Measurements from ENCODE around the gene MYG1.

MYG1 gene, protein sequence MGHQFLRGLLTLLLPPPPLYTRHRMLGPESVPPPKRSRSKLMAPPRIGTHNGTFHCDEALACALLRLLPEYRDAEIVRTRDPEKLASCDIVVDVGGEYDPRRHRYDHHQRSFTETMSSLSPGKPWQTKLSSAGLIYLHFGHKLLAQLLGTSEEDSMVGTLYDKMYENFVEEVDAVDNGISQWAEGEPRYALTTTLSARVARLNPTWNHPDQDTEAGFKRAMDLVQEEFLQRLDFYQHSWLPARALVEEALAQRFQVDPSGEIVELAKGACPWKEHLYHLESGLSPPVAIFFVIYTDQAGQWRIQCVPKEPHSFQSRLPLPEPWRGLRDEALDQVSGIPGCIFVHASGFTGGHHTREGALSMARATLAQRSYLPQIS

GRCh38 chr12:53299454-53300180, at the start of gene MYG1:
TSS of gene MYG1 (plus strand) at chr12:53299695. CDS start at chr12:53299738, 43 bp downstream.
- DNase-seq, result peak; percentile 93

- peak; percentile 89 for DNase-seq
Measured at GRCh38 chr12:53251477-53252348, 47.8 kb upstream of the MYG1 start.

DNA sequence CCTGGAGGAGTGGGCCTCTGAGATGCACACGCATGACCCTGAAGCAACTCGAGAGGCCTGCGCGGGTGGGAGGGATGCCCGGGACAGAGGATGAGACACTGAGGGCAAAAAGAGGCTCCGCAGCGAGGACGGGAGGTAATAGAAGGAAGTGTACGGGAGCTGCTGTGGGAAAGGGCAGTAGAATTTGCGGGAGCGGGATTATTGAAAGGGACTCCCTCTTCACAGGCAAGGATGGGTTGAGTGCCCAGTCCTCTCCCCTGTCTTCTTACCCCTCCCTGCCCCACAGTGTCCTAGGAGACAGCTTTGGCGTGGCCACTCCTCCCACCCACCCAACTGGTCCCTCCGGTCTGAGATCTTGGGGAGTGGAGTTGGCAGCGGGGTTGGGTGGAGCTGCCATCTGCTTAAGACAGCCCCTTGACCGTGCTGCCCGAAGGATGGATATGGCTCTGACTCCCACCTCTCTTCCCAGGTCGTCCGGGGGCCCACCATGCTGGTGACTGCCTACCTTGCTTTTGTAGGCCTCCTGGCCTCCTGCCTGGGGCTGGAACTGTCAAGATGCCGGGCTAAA, 47.1 kb upstream of the MYG1 start:
- DNase-seq, result peak; percentile 48

GRCh38 chr12:53253298-53253697, 46.2 kb upstream of the MYG1 start:
- DNase-seq, result no peak

GRCh38 chr12:53254816-53255545, 44.5 kb upstream of the MYG1 start:
- DNase-seq, result no peak

DNA sequence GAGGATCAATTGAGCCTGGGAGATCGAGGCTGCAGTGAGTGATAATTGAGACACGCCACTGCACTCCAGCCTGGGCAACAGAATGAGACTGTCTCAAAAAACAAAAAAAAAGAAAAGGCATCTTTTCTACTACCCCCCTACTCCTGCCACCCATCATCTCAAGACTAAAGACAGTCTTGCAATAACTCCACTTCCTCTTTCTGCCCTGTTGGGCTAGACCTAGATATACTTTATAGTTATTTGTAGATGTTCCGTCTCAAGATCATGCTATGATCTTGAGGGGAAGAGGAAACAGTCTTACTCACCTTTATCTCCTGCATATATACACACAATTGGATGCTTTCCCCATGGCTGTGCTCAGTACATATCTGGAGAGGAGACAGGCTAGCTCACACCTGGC, 43.5 kb upstream of the MYG1 start:
- peak; percentile 73 for DNase-seq

DNA sequence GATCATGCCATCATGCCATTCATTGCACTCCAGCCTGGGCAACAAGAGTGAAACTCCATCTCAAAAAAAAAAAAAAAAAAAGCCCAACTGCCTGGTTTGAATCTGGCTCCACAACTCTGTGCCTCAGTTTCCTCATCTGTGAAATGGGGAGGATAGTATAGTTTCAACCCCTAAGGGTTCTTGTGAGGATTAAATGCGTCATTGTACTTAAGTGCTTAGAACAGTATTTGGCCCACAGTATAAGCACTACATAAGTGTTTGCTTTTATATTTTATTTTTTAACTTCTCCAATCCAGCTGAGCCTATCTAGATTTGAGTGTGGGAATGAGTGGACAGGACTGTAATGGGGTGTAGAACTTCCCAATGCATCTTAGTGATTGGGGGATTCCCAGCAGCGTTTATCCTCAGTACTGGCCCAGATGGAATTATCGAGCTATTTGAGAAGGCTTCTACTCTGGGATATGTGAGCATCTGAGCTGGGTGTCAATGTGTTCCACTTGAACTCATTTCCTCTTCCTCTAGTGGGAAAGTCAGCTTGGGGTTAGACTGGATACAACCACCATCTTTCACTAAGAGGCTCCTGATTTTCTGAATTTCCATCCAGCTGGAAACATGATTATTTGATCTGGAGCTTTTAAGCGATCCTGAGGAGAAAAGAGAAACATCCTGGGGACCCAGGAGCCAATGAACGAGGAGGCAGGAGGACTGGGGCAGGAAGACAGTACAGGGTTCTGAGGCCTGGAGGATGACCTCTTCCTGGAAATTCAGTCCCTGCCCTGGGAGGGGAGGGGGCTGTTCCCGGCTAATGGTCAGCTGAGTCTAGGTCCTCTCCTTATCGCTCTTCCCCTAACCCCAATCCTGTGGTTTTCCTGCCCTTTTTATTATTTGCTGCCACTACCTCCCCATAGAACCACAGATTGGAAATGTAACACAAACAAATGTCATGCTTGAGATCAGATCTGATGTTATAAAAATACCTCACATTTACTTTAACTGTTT, 40.7 kb upstream of the MYG1 start:
- DNase-seq, result peak; percentile 57

GRCh38 chr12:53259891-53260290, 39.6 kb upstream of the MYG1 start:
- DNase-seq, result peak; percentile 11

DNA sequence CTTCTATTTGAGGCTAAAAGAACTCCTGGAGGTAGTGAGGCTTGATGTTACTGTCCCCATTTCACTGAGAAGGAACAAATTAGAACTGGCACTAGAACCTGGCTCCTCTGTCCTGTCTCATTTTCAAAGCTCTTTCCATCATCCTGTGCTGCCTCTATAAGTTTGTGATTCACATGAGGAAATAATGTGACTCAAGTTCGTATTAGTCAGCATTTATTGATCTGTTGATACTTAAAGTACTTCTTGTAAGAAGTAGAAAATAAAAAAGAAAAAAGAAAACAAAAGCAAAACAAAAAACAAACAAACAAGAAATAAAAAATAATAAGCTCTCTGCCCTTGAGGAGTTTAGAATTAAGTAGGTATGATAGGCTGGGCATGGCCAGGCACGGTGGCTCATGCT, 33.7 kb upstream of the MYG1 start:
- no peak for DNase-seq

DNA sequence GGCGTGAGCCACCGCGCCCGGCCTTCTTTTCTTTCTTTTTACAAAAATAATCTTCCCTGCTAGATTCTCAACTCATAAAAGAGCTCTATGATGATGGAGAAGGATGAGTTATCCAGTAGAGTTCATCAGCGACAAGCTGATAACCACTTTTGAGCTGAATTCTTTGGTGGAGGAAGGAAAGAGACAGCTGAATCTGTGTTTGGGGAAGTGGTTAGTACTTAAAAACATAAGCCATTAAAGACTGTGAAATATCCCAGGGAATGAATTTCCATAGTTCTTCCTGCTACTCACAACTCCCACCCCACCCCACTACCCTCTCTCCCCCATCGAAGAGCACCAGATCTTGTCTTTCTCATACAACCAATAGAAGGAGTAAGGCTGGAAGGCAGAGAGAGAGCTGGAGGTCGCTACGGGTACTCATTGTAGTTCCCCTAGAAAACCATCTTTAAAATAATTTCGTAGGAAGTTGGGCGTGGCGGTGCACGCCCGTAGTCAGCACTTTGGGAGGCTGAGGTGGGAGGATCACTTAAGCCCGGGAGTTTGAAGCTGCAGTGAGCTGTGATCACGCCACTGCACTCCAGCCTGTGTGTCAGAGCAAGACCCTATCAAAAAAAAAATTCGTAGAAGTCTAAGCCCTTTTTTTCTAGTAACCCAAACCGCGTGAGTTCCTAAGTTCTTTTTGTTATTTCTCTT, 32.0 kb upstream of the MYG1 start:
- peak; percentile 68 for DNase-seq

GRCh38 chr12:53267999-53268629, 31.4 kb upstream of the MYG1 start, which contains the start of gene ESPL1:
TSS of gene ESPL1 (plus strand) at chr12:53268299. CDS start at chr12:53268767, 468 bp downstream.
- peak; percentile 88 for DNase-seq

DNA sequence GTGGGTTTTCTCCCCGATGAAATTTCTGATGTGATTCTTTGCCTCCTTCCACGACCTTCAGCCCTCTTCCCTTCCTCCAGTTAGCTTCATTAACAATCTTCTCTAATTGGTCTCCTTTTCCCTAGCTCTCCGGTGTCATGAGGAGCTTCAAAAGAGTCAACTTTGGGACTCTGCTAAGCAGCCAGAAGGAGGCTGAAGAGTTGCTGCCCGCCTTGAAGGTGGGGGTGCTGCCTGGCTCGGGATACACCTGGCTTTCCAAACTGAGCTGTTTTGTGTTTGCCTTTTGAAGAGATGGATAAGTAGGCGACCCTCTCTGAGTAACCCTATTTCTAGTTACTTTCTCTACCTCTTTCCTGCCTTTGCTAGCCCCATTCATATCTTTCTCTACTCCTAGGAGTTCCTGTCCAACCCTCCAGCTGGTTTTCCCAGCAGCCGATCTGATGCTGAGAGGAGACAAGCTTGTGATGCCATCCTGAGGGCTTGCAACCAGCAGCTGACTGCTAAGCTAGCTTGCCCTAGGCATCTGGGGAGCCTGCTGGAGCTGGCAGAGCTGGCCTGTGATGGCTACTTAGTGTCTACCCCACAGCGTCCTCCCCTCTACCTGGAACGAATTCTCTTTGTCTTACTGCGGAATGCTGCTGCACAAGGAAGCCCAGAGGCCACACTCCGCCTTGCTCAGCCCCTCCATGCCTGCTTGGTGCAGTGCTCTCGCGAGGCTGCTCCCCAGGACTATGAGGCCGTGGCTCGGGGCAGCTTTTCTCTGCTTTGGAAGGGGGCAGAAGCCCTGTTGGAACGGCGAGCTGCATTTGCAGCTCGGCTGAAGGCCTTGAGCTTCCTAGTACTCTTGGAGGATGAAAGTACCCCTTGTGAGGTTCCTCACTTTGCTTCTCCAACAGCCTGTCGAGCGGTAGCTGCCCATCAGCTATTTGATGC, 30.6 kb upstream of the MYG1 start:
- no peak for DNase-seq

- no peak for DNase-seq
Measured at GRCh38 chr12:53274445-53274844, 25.1 kb upstream of the MYG1 start.

DNA sequence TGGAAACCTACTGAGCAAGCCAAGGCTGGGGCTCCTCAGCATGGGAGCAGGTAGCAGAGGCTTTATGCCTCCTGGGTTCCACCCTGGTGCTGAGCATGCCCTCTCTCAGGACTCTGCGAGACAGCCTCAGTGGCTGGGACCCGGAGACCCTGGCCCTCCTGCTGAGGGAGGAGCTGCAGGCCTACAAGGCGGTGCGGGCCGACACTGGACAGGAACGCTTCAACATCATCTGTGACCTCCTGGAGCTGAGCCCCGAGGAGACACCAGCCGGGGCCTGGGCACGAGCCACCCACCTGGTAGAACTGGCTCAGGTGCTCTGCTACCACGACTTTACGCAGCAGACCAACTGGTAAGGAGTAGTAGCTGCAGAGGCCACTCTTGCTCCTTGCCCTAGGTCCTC, 23.0 kb upstream of the MYG1 start:
- DNase-seq, result no peak

DNA sequence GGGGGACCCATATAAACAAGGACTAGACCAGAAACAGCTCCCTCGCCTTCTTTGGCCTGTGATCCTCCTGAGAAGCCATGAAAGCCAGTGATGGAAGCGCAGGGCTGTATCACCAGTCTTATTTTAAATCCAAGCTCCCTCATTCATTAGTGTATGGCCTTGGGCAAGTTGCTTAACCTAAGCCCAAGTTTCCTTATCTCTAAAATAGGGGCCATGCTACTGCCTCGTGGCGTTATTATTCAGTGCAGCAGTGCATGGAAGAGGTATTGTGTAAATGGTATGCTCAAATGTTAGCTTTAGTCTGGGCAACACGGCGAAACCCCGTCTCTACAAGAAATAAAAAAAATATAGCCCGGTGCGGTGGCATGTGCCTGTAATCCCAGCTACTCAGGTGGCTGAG, 21.5 kb upstream of the MYG1 start:
- DNase-seq, result no peak

DNA sequence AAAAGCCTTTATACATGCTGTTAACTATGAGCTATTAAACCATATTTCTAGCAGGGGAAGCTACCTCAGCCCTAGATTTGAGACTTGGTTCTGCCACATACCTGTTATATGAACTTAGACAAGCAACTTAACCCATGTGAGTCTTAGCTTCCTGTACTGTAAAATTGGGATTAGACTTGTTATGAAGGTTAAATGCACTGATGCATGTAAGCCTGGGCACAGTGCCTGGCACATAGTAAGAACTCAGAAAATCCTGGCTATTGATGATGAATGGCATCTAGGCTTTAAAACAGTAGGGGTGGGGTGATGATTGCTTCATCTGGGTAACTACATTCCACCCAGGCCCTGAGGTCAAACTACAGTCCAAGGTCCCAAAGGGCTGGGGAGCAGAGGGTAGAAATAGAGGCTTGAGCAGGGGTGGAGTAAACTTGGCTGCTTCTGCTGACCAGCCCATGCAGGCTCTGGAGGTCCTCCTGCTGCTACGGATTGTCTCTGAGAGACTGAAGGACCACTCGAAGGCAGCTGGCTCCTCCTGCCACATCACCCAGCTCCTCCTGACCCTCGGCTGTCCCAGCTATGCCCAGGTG, 20.1 kb upstream of the MYG1 start:
- DNase-seq, result no peak

GRCh38 chr12:53279888-53280498, 19.5 kb upstream of the MYG1 start:
- DNase-seq, result no peak

DNA sequence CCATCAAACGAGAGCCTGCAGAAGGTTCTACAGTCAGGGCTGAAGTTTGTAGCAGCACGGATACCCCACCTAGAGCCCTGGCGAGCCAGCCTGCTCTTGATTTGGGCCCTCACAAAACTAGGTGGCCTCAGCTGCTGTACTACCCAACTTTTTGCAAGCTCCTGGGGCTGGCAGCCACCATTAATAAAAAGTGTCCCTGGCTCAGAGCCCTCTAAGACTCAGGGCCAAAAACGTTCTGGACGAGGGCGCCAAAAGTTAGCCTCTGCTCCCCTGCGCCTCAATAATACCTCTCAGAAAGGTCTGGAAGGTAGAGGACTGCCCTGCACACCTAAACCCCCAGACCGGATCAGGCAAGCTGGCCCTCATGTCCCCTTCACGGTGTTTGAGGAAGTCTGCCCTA, 13.0 kb upstream of the MYG1 start:
- no peak for DNase-seq
